Breast epithelium (tissue), 4 donors: ENCODE measurements around the gene PPP1R3A. TPM values are rescaled to one million over a fixed set of nuclear protein-coding genes. Genes with fewer than 3 reads are reported as not detected.

Experiments
- DNase-seq, 2 donors: peaks; one replicate each; pipeline ENCODE4 v3.0.0-alpha.2; 2019; ENCODE audit warnings: low spot score in 2 of 2
- H3K27ac ChIP-seq, 2 donors: fragments of 200-600 bp; sonication (generic) in 1 of 2; one replicate each; pipeline ENCODE4 v1.5.1; 2016 to 2019; ENCODE audit warnings: mild to moderate bottlenecking in 1 of 2
- H3K27me3 ChIP-seq, 2 donors: fragments of 200-600 bp; sonication (generic) in 1 of 2; one replicate each; pipeline versions ENCODE4 v1.5.1 to v1.6.0; 2017 to 2019; ENCODE audit warnings: control low read depth in 1 of 2, mild to moderate bottlenecking in 1 of 2
- H3K36me3 ChIP-seq: fragments of 200-600 bp; one replicate; pipeline ENCODE4 v1.5.1; 2019
- H3K4me1 ChIP-seq, 2 donors: fragments of 200-600 bp; sonication (generic); one replicate each; pipeline ENCODE4 v1.5.1; 2016 to 2019; ENCODE audit warnings: control low read depth in 1 of 2
- H3K4me3 ChIP-seq, 3 donors: fragments of 200-600 bp; sonication (generic); 1 replicate in 2 of 3; 2 replicates in 1 of 3; pipeline ENCODE4 v1.5.1; 2016 to 2019; ENCODE audit warnings: mild to moderate bottlenecking in 3 of 3, moderate library complexity in 2 of 3
- H3K9me3 ChIP-seq, 2 donors: fragments of 200-600 bp; sonication (generic) in 1 of 2; one replicate each; pipeline ENCODE4 v1.5.1; 2016 to 2019; ENCODE audit warnings: control low read depth in 1 of 2
- CTCF ChIP-seq, 3 donors: fragments of 450-650 bp; IDR thresholded peaks; one replicate each; pipeline ENCODE4 v1.5.1; 2016 to 2017; ENCODE audit warnings: antibody characterized with exemption in 3 of 3, mild to moderate bottlenecking in 3 of 3, moderate library complexity in 3 of 3
- POLR2A ChIP-seq: fragments of 450-650 bp; IDR thresholded peaks from one replicate; pipeline ENCODE4 v1.6.1; 2016; ENCODE audit warnings: antibody characterized with exemption, mild to moderate bottlenecking, moderate library complexity
- POLR2AphosphoS5 ChIP-seq, 3 donors: sonication (generic); formaldehyde crosslinking; IDR thresholded peaks; one replicate each; pipeline ENCODE4 v1.6.1; 2017; ENCODE audit warnings: antibody characterized with exemption in 3 of 3
- intact Hi-C: fragments of 100-400 bp; cut with DNase I; formaldehyde crosslinking; loops from one replicate; pipeline ENCODE4 v1.15.1; 2023; ENCODE audit warnings: low total_unique reads
- total RNA-seq, 3 donors: library from RNA; depleted of rRNA; stranded (reverse); fragments of >200 nt; gene quantifications; one replicate each; pipeline ENCODE4 v1.1.0, GENCODE V29; 2016

The PPP1R3A gene
- total RNA-seq, 3 donors from 2014 or later = not detected

- H3K27me3 ChIP-seq = no peaks in the 10 kb centered on the region
Observed at GRCh38 chr7:113875224-113875623, 43.6 kb downstream of the PPP1R3A start.

GRCh38 chr7:113873554-113874151, 45.2 kb downstream of the PPP1R3A start:
- H3K4me3 ChIP-seq = no peak overlapping the region
- DNase-seq = no peak
- no peaks in the 10 kb centered on the region for H3K27me3 ChIP-seq
- intact Hi-C loops = no loop called here
- TF ChIP-seq CTCF (IDR thresholded peaks at IDR 0.05) (no peak), POLR2AphosphoS5 (IDR thresholded peaks at IDR 0.05) (no peak), POLR2A (no peak)
- no peaks in the 10 kb centered on the region for H3K36me3 ChIP-seq
- H3K4me1 ChIP-seq = no peaks in the 10 kb centered on the region
- H3K27ac ChIP-seq = no peak overlapping the region
- no peaks in the 10 kb centered on the region for H3K9me3 ChIP-seq

More at GRCh38 chr7:113875224-113875623, 43.6 kb downstream of the PPP1R3A start:
- H3K4me1 ChIP-seq = no peaks in the 10 kb centered on the region
- DNase-seq = no peak
- H3K36me3 ChIP-seq = no peaks in the 10 kb centered on the region
- intact Hi-C loops = no loop called here
- TF ChIP-seq POLR2AphosphoS5 (IDR thresholded peaks at IDR 0.05) (no peak), CTCF (IDR thresholded peaks at IDR 0.05) (no peak)
- H3K27ac ChIP-seq = no peak overlapping the region
- no peaks in the 10 kb centered on the region for H3K9me3 ChIP-seq
- no peak overlapping the region for H3K4me3 ChIP-seq

GRCh38 chr7:113872981-113873380, 45.8 kb downstream of the PPP1R3A start:
- no peak for TF ChIP-seq CTCF (IDR thresholded peaks at IDR 0.05)
- no peak for TF ChIP-seq POLR2AphosphoS5 (IDR thresholded peaks at IDR 0.05)
- no peak for TF ChIP-seq POLR2A

GRCh38 chr7:113867325-113867724, 51.5 kb downstream of the PPP1R3A start:
- Histone ChIP-seq H3K4me3 (no peak overlapping the region), H3K27me3 (no peaks in the 10 kb centered on the region), H3K36me3 (no peaks in the 10 kb centered on the region), H3K4me1 (no peaks in the 10 kb centered on the region), H3K27ac (no peak overlapping the region), H3K9me3 (no peaks in the 10 kb centered on the region)
- TF ChIP-seq POLR2A = no peak
- TF ChIP-seq POLR2AphosphoS5 (IDR thresholded peaks at IDR 0.05) = no peak
- TF ChIP-seq CTCF (IDR thresholded peaks at IDR 0.05) = no peak
- intact Hi-C loops = no loop called here
- no peak for DNase-seq

More at GRCh38 chr7:113872981-113873380, 45.8 kb downstream of the PPP1R3A start:
- Histone ChIP-seq H3K27me3 (no peaks in the 10 kb centered on the region), H3K4me1 (no peaks in the 10 kb centered on the region), H3K27ac (no peak overlapping the region), H3K4me3 (no peak overlapping the region), H3K36me3 (no peaks in the 10 kb centered on the region), H3K9me3 (no peaks in the 10 kb centered on the region)
- no peak for DNase-seq
- intact Hi-C loops = no loop called here

GRCh38 chr7:113856010-113856409, 62.8 kb downstream of the PPP1R3A start:
- intact Hi-C loops = no loop called here
- DNase-seq = no peak
- no peaks in the 10 kb centered on the region for H3K36me3 ChIP-seq
- no peak overlapping the region for H3K4me3 ChIP-seq
- H3K27ac ChIP-seq = no peak overlapping the region
- H3K4me1 ChIP-seq = no peaks in the 10 kb centered on the region
- no peaks in the 10 kb centered on the region for H3K27me3 ChIP-seq
- TF ChIP-seq CTCF (IDR thresholded peaks at IDR 0.05) (no peak), POLR2AphosphoS5 (IDR thresholded peaks at IDR 0.05) (no peak), POLR2A (no peak)
- no peaks in the 10 kb centered on the region for H3K9me3 ChIP-seq
